Urothelium cell line (cell line): ENCODE results near the gene ITPKC.
"Not testable (repeated sequence)": the region's sequence is repeated elsewhere in the genome, so short reads cannot be mapped to it uniquely, and the experiment has no call there.

ENCODE experiments used
- DNase-seq: peaks from one replicate; pipeline ENCODE4 v3.0.0; 2011; ENCODE audit warnings: low spot score, mixed read lengths
- FAIRE-seq: peaks from 2 replicates; lab custom pipeline; 2011; peaks lifted over from hg19 to GRCh38; lab: Jason Lieb, UNC

Gene ITPKC

DNA sequence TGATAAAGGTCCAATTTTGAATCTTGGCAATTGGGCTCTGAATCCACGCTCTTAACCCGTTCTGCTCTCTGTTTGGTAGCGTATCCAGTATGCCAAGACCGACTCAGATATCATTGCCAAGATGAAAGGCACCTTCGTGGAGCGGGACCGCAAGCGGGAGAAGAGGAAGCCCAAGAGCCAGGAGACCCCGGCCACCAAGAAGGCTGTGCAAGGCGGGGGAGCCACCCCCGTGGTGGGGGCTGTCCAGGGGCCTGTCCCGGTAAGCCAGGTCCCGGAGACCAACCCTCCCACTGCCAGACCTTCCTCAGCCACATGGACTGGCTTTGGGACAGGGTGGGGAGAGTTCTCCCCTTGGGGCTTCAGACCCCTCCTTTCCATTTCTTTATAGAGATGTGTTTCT, 42.4 kb downstream of the ITPKC start:
- DNase-seq (no peak), FAIRE-seq (no peak)

DNA sequence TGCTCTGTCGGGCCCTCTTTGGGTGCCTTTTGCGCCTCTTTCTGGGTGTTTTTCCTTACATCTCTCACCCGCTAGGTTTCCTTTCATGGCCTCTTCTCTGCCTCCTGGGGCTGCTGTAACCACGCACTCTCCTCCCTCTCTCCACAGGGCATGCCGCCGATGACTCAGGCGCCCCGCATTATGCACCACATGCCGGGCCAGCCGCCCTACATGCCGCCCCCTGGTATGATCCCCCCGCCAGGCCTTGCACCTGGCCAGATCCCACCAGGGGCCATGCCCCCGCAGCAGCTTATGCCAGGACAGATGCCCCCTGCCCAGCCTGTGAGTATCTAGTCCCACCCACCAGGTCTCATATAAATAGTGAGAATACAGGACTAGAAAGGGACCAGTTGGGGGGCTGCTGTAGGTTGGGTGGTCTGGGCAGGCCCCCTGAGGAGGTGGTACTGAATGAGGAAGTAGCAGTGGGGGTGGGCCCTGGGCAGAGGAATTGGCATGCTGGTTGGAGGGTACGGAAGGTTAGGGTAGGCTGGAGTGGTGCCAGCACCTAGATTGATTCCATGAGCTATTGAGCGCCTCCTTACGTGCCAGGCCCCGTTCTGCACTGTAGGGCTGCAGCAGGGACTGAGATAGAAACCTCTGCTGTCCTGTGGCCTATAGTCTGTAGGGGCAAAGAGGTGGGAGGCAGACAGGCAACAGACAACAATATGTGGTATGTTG, 46.0 kb downstream of the ITPKC start:
- FAIRE-seq = no peak

DNA sequence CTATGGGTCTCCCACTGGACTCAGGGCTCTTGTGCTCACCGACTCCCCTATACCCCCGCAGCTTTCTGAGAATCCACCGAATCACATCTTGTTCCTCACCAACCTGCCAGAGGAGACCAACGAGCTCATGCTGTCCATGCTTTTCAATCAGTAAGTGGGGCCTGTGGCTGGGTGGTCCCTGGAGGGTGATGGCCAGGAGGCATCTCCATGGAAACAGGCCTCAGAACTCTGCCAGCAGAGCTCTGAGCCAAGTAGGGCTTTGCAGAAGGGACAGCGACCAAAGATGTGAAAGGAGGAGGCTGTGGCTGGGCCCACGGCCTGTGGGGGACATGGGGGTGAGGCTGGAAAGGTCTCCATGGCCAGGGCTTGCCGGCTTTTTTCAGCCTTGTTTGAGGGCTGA, 46.6 kb downstream of the ITPKC start:
- no peak for FAIRE-seq
- no peak for DNase-seq

More for the DNA sequence above, 46.0 kb downstream of the ITPKC start:
- no peak for DNase-seq

GRCh38 chr19:40763963-40764362, 47.1 kb downstream of the ITPKC start:
- DNase-seq (no peak), FAIRE-seq (no peak)

GRCh38 chr19:40766385-40766784, 49.5 kb downstream of the ITPKC start:
- not testable (repeated sequence) for DNase-seq, FAIRE-seq

GRCh38 chr19:40768869-40769268, 52.0 kb downstream of the ITPKC start:
- no peak for FAIRE-seq

DNA sequence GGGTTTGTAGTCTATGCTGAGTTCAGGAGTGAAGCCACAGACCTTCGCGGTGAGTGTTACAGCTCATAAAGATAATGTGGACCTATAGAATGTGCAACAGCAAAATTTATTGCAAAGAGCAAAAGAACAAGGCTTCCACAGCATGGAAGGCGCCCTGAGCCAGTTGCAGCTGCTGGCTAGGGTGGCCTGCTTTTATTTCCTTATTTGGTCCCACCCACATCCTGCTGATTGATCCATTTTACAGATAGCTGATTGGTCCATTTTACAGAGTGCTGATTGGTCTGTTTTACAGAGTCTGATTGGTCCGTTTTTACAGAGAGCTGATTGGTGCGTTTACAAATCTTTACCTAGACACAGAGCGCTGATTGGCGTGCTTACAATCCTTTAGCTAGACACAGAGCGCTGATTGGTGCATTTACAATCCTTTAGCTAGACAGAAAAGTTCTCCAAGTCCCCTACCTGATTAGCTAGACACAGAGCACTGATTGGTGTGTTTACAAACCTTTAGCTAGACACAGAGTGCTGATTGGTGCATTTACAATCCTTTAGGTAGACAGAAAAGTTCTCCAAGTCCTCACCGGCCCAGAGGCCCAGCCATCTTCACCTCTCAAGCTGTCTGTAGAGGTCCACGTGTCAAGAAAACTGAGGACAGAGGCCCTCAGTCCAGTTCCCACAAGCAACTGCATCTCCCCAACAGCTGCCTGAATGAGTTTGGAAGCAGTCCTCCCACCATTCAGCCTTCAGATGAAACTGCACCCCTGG, 54.4 kb downstream of the ITPKC start:
- not testable (repeated sequence) for FAIRE-seq, DNase-seq

More at GRCh38 chr19:40768869-40769268, 52.0 kb downstream of the ITPKC start:
- DNase-seq = no peak

GRCh38 chr19:40774916-40775631, 58.2 kb downstream of the ITPKC start, which contains the start of gene MIA:
MIA (plus strand) TSS chr19:40775521; CDS start chr19:40775543, 22 bp downstream.
- peak; percentile 21 for DNase-seq
- FAIRE-seq = no peak

- no peak for DNase-seq
Measured at GRCh38 chr19:40775632-40776022, 58.7 kb downstream of the ITPKC start.

DNA sequence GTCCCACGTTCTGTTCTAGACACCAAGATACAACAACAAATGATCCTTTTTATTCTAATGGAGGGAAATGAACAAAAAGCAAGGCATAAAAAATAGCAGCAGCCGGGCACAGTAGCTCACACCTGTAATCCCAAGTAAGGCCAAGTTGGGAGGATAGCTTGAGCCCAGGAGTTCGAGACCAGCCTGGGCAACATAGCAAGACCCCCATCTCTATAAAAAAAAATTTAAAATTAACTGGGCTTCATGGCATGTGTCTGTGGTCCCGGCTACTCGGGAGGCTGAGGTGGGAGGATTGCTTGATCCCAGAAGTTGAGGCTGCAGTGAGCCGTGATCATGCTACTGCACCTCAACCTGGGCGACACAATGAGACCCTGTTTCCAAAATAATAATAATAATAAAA, 59.5 kb downstream of the ITPKC start:
- FAIRE-seq (no peak), DNase-seq (no peak)

More at GRCh38 chr19:40775632-40776022, 58.7 kb downstream of the ITPKC start:
- FAIRE-seq = no peak

DNA sequence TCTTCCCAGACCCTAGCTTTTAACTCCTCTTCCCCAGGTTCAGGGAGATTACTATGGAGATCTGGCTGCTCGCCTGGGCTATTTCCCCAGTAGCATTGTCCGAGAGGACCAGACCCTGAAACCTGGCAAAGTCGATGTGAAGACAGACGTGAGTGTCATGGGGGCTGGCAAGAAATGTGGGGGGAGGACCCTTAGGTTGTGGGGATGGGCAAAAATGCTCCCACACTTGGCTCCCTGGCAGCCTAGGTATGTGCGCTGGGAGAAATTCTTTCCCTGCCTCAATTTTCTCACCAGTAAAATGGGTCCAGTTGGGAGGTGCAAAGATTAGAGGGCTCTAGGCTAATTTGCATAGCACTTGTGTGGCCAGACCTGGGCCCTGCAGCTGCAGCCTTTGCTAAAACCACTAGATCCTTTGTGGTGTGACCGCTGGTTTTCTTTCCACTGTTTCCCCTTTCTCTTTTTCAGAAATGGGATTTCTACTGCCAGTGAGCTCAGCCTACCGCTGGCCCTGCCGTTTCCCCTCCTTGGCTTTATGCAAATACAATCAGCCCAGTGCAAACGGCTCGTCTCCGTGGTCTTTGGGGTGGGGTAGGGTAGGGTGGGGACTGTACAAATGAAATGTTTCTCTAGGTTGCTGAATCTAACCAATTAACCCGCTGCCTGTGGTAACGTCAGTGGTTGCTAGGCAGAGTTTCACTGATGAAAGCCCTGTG, 60.2 kb downstream of the ITPKC start:
- DNase-seq (peak; percentile 85), FAIRE-seq (no peak)

DNA sequence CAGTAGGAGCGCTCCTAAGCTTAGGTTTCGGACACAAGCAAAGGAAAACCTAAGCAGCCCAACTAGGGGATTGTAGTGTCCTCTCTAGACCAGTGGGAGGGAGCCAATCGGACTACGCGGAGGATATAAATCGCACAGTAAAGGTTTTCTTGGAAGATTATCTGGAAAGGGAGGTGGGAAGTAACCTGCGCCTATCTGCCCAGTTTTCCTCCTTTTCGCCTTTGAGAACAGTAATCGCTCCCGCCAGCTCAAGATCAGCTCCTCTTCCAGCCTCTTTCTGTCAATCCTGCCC, 60.7 kb downstream of the ITPKC start:
- FAIRE-seq = no peak
- DNase-seq = no peak

GRCh38 chr19:40777937-40778705, 61.2 kb downstream of the ITPKC start, which contains the start of gene RAB4B:
RAB4B (plus strand) TSS chr19:40778247; CDS start chr19:40778376, 129 bp downstream.
- FAIRE-seq (peak; percentile 84), DNase-seq (peak; percentile 98)

DNA sequence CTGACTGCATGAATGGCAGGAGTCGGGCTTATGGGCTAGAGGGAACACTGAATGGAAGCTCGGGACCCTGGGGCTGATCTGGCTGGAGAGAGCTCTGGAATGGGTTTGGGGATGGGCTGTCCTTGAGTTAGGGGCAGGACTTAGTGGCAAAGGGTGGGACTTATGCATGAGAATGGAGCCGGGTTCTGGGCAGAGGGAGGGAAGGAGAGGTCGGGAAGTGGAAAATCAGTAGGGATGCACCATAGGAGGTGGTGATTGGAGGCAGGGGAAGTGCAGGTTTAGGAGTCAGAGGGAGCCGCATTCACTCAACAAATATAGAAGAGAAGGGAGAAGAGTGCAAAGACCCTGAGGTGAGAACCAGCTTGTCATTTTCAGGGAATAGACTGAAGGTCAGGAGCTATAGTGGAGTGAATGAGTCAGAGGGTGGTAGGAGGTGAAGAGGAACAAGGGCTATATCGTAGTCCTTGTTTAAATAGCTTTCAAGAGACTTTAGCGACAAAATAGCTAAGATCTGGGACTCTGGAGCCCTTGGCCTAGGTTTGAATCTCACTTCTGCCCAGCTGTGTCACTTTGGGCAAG, 61.9 kb downstream of the ITPKC start:
- FAIRE-seq (no peak), DNase-seq (no peak)

- no peak for FAIRE-seq
- no peak for DNase-seq
Measured at GRCh38 chr19:40780582-40780981, 63.7 kb downstream of the ITPKC start.

- no peak for FAIRE-seq
Measured at GRCh38 chr19:40781140-40781539, 64.2 kb downstream of the ITPKC start.

DNA sequence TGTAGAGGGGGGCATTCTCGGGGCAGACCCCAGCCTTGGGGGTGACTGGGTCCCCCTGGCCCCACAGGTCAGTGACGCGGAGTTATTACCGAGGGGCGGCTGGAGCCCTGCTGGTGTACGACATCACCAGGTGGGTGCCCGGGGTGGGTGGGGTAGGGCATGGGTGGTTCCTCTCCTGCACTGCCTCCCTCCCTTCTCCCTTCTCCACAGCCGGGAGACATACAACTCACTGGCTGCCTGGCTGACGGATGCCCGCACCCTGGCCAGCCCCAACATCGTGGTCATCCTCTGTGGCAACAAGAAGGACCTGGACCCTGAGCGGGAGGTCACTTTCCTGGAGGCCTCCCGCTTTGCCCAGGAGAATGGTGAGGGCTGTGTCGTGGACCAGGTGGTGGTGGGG, 66.8 kb downstream of the ITPKC start:
- DNase-seq (no peak), FAIRE-seq (no peak)

More at GRCh38 chr19:40781140-40781539, 64.2 kb downstream of the ITPKC start:
- DNase-seq = no peak

DNA sequence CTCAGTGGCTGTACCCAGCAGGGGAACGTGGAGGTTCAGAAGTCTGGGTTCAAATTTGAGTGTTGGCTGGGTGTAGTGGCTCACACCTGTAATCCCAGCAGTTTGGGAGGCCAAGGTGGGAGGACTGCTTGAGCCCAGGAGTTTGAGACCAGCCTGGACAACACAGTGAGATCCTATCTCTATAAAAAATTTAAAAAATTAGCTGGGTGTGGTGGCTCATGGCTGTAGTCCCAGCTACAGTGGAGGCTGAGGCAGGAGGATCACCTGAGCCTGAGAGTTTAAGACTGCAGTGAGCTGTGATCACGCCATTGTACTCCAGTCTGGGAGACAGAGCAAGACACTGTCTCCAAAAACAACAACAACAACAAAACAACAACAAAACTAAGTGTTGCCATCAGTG, 67.2 kb downstream of the ITPKC start:
- FAIRE-seq, DNase-seq: not testable (repeated sequence)

- no peak for DNase-seq
- no peak for FAIRE-seq
Measured at GRCh38 chr19:40785526-40785925, 68.6 kb downstream of the ITPKC start.
